Stimulated activated CD8-positive, alpha-beta memory T cell treated with anti-CD3 and anti-CD28 coated beads, Interleukin-12 subunit alpha, Interleukin-12 subunit beta, amount 100 ng/mL, for 1 hour (primary cell): ENCODE data around the gene N4BP2L1.
A peak's percentile ranks its signal among the peaks of the same experiment; 100 is the strongest.

Source experiments
- DNase-seq: peaks from one replicate; pipeline ENCODE4 v3.0.0-alpha.2; 2020; ENCODE audit warnings: low read depth

The N4BP2L1 gene

DNA sequence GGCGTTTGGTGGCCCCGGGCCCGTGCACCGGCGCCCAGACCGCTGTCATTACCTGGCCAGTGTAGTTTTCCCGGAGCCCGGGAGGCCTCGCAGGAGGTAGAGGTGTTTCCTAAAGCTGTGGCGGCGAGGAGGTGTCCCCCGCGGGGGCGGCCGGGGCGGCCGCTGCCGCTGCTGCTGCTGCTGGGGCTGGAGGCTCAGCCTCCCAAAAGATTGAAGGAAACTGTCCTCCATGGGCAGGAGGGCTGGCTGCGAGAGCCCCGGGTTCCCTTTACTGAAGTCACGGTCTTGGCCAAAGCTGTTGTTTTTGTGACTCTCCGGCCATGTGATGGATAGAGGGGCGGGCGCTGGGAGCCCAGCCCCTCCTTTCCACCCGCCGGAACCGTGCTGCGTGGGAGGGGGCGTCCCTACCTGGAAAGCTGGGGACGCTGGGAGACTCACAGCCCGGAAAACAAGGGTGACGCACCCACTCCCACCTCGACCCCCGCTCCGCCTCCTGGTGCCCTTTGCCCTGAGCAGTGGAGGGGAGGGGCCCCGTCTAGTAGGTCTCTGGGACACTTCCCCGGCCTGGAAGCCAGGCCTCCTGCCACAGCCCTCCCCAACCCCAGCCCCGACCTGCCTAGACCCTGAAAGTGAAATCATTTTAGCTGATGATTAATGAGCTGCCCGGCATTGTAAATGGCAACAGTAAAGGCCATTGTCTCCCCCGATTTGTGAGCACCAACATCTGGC lies at the start of gene N4BP2L1:
Gene N4BP2L1 (minus strand): TSS at position 279 of the 729 bp plus-strand sequence. CDS start 48 bp downstream, at position 231.
- peak; percentile 73 for DNase-seq

- DNase-seq = no peak
Measured at GRCh38 chr13:32476892-32477291, 49.0 kb upstream of the N4BP2L1 start.

DNA sequence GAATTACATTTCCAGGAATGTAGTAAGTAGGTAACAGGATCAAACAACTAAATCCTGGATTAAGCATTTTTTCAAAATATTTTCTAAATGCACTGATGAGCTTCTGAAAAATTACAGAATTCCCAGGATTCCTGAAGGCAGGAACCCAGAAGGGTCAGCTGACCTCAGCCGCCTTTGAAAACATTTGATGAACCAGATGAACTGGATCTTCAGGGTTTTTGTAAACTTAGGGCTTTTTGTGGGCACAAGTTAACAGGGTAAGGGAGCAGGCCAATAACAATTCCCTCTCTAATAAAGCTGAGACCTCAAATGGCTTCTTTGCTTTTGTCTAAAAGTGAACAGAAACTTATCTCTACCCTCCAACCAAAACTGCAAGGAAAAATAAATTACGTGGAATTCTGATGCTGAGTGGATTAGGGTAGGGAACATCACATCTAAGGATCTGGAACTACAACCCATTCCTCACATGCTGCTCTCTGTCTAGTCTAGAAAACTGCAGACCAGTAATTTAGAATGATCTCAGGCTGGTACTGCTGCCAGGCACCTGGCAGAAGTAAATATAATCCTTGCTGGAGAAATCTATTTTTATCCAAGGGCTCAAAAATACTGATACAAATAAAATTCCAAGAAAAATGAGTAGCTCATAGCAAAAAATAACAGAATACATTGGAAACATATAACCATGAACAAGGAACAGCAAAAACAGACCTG lies 48.2 kb upstream of the N4BP2L1 start:
- no peak for DNase-seq

DNA sequence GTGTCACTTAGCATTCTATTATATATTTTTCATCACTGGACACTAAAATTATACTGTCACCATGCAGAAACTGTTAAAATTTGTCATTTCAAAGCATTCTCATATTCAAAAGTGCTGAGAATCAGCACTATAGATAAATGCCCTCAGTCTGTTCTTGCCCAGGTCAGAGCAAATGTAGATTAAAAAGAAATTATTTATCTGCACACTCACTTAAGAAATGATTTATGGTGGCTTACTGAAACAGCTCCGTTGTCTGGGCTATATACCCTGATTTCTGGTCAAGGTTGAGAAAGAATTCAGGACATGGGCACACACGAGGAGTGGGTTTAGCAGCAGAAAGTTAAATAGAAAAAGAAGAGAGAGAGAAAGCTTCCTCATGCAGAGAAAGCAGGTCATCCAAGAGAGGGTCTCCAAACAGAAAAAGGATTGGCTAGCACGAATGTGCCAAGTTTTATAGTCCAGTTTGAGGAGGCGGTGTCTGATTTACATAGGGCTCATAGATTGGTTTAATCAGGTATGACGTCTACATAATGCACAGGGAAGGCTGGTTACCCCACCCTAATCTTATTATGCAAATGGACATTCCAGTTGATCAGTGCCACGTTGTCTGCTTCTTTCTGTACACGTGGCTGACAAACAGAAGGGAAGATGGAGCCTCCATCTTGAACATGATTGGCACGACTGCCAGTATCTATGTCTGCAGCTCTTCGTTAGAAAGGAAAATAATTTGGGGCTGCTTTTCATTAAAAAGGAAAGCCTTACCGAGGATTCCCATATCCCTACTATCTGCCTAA lies 47.3 kb upstream of the N4BP2L1 start:
- DNase-seq = no peak

- no peak for DNase-seq
Measured at GRCh38 chr13:32473650-32474049, 45.7 kb upstream of the N4BP2L1 start.

GRCh38 chr13:32472194-32472621 lies 44.3 kb upstream of the N4BP2L1 start:
- no peak for DNase-seq

DNA sequence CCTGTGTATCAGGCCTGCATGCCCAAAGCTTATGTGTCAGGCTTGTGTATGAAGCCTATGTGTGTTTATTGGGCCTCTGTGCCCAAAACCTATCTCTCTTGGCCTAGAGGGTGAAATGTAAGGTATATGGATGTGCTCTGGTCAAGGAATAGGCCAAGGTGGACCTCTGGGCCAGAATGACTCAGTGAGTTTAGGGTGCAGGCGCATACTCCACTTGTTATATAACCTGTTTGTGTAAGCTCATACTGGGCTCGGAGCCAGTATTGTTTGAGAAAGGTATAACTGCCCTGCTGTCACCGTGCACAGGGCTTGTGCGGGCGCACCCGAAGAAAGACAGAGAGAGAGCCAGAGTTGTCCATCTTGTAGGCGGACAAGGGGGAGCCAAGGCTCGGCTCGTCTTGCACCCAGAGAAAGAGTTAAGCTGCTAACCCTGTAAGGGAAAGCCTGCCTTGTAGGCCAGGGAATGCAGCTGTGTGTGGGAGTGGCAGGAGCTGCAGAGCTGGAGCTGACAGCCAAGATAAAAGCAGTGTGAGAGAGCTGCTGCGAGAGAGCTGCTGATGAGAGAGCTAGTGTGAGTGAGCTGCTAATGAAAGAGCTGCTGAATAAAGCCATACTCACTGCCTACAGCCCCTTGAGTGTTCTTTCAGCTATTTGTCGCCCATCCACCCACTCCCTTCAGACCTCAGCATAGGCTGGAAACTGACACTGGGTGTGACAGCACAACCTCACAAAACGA lies 43.4 kb upstream of the N4BP2L1 start:
- DNase-seq = no peak

- no peak for DNase-seq
Measured at GRCh38 chr13:32468502-32469142, 40.7 kb upstream of the N4BP2L1 start.

DNA sequence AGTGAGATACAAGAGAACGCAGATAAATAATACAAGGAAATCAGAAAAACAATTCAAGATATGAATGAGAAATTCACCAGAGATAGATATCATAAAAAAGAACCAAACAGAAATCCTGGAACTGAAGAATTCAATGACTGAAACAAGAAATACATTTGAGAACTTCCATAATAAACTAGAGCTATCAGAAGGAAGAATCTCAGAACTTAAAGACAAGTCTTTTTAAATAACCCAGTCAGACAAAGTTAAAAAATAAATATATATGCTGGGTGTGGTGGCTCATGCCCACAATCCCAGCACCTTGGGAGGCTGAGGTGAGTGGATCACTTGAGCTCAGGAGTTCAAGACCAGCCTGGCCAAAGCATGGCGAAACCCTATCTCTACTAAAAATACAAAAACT lies 28.7 kb upstream of the N4BP2L1 start:
- DNase-seq = no peak

DNA sequence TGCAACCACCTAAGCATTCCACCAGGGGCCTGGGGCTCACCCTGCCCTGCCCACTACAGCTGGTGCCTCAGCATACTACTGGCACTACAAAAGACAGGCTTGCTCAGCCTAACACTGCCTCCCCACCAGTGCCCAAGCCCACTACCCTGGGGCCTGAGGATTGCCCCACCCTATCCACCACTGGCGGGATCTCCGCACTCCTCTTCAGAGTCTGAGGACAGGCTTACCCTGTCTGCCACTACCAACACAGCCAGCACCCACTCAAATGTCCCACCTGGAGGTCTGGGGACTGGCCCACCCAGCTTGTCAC lies 27.6 kb upstream of the N4BP2L1 start:
- DNase-seq = no peak

DNA sequence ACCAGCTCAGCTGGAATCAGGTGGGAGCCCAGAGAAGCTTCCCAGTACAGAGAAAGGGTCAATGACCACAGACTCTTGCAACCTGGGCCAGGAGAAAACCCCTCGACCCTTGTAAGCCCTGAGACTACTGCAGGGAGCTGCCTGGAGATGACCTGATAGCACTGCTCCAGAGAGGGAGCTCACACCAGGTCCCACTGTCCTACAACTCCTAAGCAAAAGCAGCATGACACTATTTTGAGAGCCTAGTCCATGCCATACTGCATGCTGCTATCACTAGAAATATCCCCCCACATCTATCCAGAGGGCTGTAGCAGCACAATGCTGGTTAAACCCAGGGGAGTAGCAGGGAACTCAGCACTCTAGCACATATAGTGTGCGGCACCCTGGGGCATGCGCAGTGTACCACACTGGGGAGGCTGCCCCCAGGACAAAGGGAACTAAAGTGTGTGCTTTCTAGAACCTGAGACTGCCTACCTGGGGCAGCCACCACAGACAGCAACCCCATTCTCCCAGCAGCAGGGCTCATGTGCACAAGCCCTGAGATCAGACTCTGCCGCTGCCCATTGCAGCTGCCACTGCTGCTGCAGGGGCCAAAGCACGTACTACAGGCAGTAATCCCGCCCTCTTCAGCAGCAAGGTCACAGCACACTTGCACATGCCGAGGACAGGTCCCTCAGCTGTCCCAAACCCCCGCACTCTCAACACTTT lies 27.1 kb upstream of the N4BP2L1 start:
- DNase-seq = no peak

- DNase-seq = no peak
Measured at GRCh38 chr13:32453981-32454380, 26.1 kb upstream of the N4BP2L1 start.

DNA sequence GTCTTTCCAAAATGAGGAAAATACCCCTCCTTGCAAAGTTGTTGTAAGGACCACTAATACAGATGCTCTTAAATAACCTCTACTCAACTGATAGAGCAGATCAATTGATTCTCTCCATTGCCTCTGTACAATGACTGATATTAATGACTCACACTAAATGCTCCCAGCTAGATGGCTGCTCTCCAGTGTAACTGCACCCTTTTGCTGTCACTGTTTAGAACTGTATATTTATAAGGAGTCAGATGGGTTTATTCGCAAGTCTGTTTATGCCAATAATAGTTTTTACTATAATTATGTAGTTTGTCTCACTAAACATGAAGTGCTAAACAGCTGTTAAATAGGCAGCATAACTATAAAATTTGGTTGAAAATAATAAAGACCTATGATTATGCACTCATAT lies 21.0 kb upstream of the N4BP2L1 start:
- DNase-seq = no peak

DNA sequence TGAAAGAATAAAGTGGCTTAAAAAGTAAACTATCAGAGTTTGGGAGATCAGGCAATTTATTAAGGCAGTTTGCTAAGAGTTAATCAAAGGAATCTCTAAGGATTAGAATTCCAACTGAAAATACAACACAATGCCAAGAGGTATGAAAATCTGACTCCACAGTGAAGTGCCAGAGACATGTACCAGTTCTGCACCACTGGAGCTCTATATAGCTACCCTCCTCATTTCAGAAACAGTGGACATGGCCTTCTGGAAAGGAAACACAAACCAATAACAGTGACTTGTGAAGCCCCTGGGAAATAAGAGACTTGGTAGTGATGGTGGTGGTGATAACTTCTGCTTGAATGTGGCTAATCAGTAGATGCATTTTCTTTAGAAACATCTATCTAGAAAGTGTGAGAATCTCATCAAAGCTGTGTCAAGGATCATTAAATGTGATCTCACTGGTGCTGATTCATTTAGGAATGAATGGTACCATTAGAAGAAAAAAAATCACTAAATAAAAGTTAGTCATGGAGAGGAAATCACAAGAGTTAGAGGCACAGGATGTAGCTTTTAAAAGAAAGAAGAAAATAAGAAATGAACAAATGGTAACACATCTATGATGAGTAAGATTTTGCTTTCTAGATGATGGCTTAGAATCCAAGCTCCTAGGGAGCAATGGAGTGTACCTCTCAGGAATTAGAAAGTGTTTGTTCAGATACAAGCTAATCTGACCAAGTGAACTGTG lies 20.1 kb upstream of the N4BP2L1 start:
- DNase-seq = no peak

GRCh38 chr13:32446773-32447465 lies 19.0 kb upstream of the N4BP2L1 start:
- DNase-seq = no peak

DNA sequence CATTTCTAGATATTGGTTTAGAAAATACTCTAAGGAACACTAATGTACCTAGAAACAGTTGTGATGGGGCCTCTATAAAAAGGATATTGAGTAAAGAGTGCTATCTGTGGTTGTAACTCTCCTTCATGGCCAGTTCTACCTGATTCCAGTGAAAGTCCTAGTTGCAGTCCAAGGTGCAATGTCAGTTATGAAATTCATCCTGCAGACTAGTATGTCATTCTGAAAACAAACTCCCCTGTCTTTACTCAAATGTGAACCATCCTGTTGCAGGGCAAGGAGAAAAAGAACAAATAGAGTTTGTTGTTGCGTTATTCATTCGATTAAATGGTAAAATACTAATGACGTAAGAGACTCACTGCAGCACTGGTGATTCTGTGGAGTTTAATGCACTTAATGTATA lies 18.3 kb upstream of the N4BP2L1 start:
- no peak for DNase-seq

DNA sequence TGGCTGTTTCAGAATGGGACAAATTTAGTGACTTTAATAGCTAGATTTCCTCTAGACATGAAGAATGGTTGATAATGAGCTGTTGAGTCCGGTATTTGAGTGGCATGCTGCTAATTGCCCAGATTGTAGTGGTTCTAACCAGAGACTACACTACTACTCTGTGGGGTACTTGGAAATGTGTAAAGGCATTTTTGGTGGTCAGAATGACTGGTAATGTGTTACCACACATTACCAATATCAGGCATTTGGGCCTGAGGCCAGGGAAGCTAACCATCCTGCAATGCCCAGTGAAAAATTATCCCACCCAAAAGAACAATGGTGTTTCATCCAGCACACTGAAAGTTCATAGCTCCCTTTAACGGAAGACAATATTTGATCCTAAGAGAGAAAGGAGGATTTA lies 17.5 kb upstream of the N4BP2L1 start:
- DNase-seq = no peak

DNA sequence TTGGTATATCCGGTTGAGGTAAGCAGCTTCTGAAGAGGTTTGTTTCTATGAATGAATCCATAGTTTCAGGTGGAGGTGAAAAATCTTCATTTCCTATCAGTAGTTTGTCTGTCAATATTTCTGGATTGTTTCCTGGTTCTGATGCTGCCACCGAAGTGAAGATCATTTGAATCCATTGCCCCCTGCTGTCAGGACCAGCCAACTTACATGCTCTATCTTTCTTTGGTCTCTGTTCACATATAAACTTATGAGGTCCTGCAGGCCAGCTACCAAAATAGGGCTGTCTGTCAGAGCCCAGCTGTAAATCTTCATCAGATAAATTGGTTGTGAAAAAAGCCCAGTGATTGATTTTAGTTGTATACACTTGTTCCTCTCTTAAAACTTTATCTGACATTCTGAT lies 15.2 kb upstream of the N4BP2L1 start:
- no peak for DNase-seq

DNA sequence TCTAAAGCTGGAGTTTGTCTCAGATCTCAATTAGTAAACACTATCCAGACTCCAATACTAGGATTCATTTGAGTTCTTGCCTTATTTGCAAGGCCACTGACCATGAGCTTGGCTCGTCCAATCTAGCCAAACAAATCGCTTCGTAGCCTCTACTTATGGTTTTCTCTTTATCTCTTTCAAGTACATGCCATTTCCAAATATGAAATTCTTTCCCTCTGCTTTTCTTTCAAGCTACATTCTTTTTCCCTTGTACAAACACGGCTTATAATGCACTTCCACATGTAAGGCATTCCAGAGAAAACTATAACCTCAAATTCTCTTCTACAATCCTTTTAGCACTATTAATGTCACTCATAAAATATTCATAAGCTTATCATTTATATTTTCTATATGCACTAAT lies 10.9 kb upstream of the N4BP2L1 start:
- DNase-seq = no peak

DNA sequence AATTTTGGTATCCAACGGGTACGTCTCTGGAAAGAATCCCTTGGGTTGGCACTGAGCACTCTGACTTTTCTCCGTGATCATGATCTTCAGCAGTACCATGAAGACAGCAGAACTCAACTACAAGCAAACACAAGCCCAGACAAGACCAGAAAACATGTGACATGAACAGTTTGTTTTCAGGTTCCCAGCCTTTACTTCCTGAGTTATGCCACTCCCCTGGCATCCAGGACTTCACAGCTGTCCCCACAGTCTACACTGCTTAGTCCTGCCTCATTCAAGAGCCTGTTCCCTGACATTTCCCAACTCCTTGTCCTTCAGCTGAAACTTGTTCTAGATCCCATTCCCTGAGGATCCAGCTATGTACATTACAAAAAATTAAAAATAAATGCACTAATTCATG lies 4.9 kb upstream of the N4BP2L1 start:
- no peak for DNase-seq
